ENCODE results near the gene KLHDC4.

KLHDC4 gene

GRCh38 chr16:87715231-87715630 is 50.6 kb downstream of the KLHDC4 start:
- no peak for DNase-seq

- DNase-seq, result no peak
Measured at GRCh38 chr16:87713451-87714229, 52.1 kb downstream of the KLHDC4 start.

GRCh38 chr16:87712184-87712762 is 53.5 kb downstream of the KLHDC4 start:
- no peak for DNase-seq

GRCh38 chr16:87710887-87711286 is 54.9 kb downstream of the KLHDC4 start:
- no peak for DNase-seq

- DNase-seq, result no peak
Measured at GRCh38 chr16:87709677-87710076, 56.1 kb downstream of the KLHDC4 start.

GRCh38 chr16:87708881-87709638 is 56.7 kb downstream of the KLHDC4 start:
- DNase-seq, result no peak

GRCh38 chr16:87707714-87708580 is 57.8 kb downstream of the KLHDC4 start:
- no peak for DNase-seq

- DNase-seq, result no peak
Measured at GRCh38 chr16:87707097-87707496, 58.7 kb downstream of the KLHDC4 start.

- no peak for DNase-seq
Measured at GRCh38 chr16:87706278-87707000, 59.3 kb downstream of the KLHDC4 start.

GRCh38 chr16:87705771-87706277 is 60.0 kb downstream of the KLHDC4 start:
- no peak for DNase-seq

- no peak for DNase-seq
Measured at GRCh38 chr16:87704754-87705353, 60.9 kb downstream of the KLHDC4 start.

GRCh38 chr16:87703835-87704375 is 61.9 kb downstream of the KLHDC4 start:
- no peak for DNase-seq

- DNase-seq, result no peak
Measured at GRCh38 chr16:87703071-87703470, 62.7 kb downstream of the KLHDC4 start.

GRCh38 chr16:87702325-87702811 is 63.4 kb downstream of the KLHDC4 start:
- peak in 1 of 2 experiments; percentile 3 for DNase-seq

- no peak for DNase-seq
Measured at GRCh38 chr16:87701505-87701921, 64.3 kb downstream of the KLHDC4 start.

- DNase-seq, result no peak
Measured at GRCh38 chr16:87701078-87701460, 64.7 kb downstream of the KLHDC4 start.

GRCh38 chr16:87700406-87701077 is 65.2 kb downstream of the KLHDC4 start:
- no peak for DNase-seq

GRCh38 chr16:87698676-87699199 is 67.0 kb downstream of the KLHDC4 start:
- no peak for DNase-seq

- no peak for DNase-seq
Measured at GRCh38 chr16:87698241-87698640, 67.5 kb downstream of the KLHDC4 start.

GRCh38 chr16:87697792-87698191 is 68.0 kb downstream of the KLHDC4 start:
- DNase-seq, result no peak
